ENCODE data around the gene ZBTB39. TPM values are rescaled to one million over a fixed set of nuclear protein-coding genes. Genes with fewer than 3 reads are reported as not detected.

The ZBTB39 gene
- total and polyA plus RNA-seq, 2 of the 8 experiments (the other 6 are each of a cell fraction or from before 2014, with no cell fraction given) = 19.3 to 25.0 TPM

- Histone ChIP-seq H2BK120ac (replicated peaks; ENCODE audit: low read depth, low read length) (no peak overlapping the region), H3K9ac (replicated peaks in 1 of 4; ENCODE audit: extremely low read depth in 1 of 4, low read depth in 3 of 4, low read length in 3 of 4) (no peak overlapping the region), H3K36me3 (ENCODE audit: control insufficient read depth in 2 of 4, insufficient read depth in 4 of 4, low read length in 3 of 4) (peaks cover 16 to 27% (median 21%) of the 10 kb centered on the region in 4 experiments), H3K27ac (ENCODE audit: low read depth, low read length) (no peak overlapping the region), H3K27me3 (replicated peaks in 1 of 4; ENCODE audit: control insufficient read depth in 3 of 4, extremely low read depth in 1 of 4, insufficient read depth in 3 of 4, low read length in 3 of 4) (no peaks in the 10 kb centered on the region), H2BK15ac (ENCODE audit: low read length) (no peak overlapping the region), H3K79me1 (ENCODE audit: low read depth, low read length) (peaks cover 7% of the 10 kb centered on the region), H3K79me2 (ENCODE audit: control insufficient read depth in 1 of 2, insufficient read depth in 2 of 2, low read length in 2 of 2) (peaks cover 0 to 45% of the 10 kb centered on the region in 2 experiments; a peak in 2 of 4 replicates), H3K23me2 (ENCODE audit: low read depth, low read length) (no peaks in the 10 kb centered on the region), H4K20me1 (replicated peaks in 1 of 2; ENCODE audit: control insufficient read depth in 1 of 2, insufficient read depth in 2 of 2, low read length in 2 of 2) (peaks cover 3 to 15% of the 10 kb centered on the region in 2 experiments), H4K5ac (ENCODE audit: insufficient read length, low read depth, low read length) (no peak overlapping the region), H4K8ac (ENCODE audit: extremely low read depth, insufficient read depth, low read length) (no peak overlapping the region), H3K4me2 (ENCODE audit: insufficient read depth in 1 of 2, low read depth in 2 of 2, low read length in 2 of 2) (no peak overlapping the region), H2BK12ac (ENCODE audit: low read depth, low read length) (no peak overlapping the region), H3K4me3 (ENCODE audit: extremely low read depth in 1 of 4, insufficient read depth in 2 of 4, low read depth in 3 of 4, low read length in 4 of 4) (no peak overlapping the region), H3K23ac (ENCODE audit: insufficient read length) (no peak overlapping the region), H2BK20ac (ENCODE audit: low read length) (no peak overlapping the region), H3K9me3 (ENCODE audit: insufficient read depth in 2 of 2, low read depth in 1 of 2, low read length in 1 of 2) (no peaks in the 10 kb centered on the region), H3K56ac (replicated peaks; ENCODE audit: insufficient read length, low read depth, low read length) (no peak overlapping the region), H2AK5ac (ENCODE audit: low read depth, low read length) (no peak overlapping the region), H3K14ac (ENCODE audit: insufficient read length) (no peak overlapping the region), H2BK5ac (ENCODE audit: low read depth, low read length) (no peak overlapping the region), H4K91ac (replicated peaks; ENCODE audit: insufficient read length, low read length) (no peak overlapping the region), H2AFZ (ENCODE audit: low read length) (no peak overlapping the region), H3K18ac (ENCODE audit: extremely low read depth, low read length) (no peak overlapping the region), H3K4me1 (replicated peaks in 1 of 4; ENCODE audit: control insufficient read depth in 3 of 4, insufficient read depth in 4 of 4, low read length in 3 of 4) (no peaks in the 10 kb centered on the region), H3K4ac (replicated peaks; ENCODE audit: insufficient read length, low read depth, low read length) (no peak overlapping the region)
- WGBS, 2 experiments (ENCODE audit: extremely low coverage in 1 of 2, insufficient coverage in 1 of 2, insufficient read length in 1 of 2, insufficient replicate concordance in 2 of 2, low coverage in 1 of 2, low lambda C conversion rate in 2 of 2, missing lambda C conversion rate in 1 of 2) = 91% methylated on average over 6 of the region's 6 CpGs; no CpG with 5 or more reads in 1 of the 2 experiments
- CTCF ChIA-PET (ENCODE audit: partially characterized antibody) = interaction anchor here (0.9 to 10.6 kb wide), 9 partner anchors 10 to 362 kb away, joined by 3 to 187 read pairs (median 5); partner anchors contain the start of gene HSD17B6
- FAIRE-seq (no peak), DNase-seq (ENCODE audit: low read depth in 1 of 2, low spot score in 2 of 2) (no peak)
- POLR2A ChIA-PET (ENCODE audit: partially characterized antibody) = interaction anchor here (2.1 kb wide), 1 partner anchor 10 kb away, joined by 8 read pairs; no protein-coding TSS in a partner anchor
- TF ChIP-seq ATF3 (IDR thresholded peaks at IDR 0.05; ENCODE audit: insufficient read depth, low read depth, low read length) (no peak), HDAC2 (IDR thresholded peaks at IDR 0.05; ENCODE audit: borderline replicate concordance in 1 of 2, low read depth in 2 of 2, low read length in 2 of 2) (no peak)
Observed at GRCh38 chr12:56998316-56998715, 8.0 kb downstream of the ZBTB39 start.

Measured in H1 (cell line).